ENCODE measurements around the gene PRIMA1. TPM values are rescaled to one million over a fixed set of nuclear protein-coding genes. Genes with fewer than 3 reads are reported as not detected.

The PRIMA1 gene
- total RNA-seq, 1 donor from 2014 or later, result 1.9 TPM

DNA sequence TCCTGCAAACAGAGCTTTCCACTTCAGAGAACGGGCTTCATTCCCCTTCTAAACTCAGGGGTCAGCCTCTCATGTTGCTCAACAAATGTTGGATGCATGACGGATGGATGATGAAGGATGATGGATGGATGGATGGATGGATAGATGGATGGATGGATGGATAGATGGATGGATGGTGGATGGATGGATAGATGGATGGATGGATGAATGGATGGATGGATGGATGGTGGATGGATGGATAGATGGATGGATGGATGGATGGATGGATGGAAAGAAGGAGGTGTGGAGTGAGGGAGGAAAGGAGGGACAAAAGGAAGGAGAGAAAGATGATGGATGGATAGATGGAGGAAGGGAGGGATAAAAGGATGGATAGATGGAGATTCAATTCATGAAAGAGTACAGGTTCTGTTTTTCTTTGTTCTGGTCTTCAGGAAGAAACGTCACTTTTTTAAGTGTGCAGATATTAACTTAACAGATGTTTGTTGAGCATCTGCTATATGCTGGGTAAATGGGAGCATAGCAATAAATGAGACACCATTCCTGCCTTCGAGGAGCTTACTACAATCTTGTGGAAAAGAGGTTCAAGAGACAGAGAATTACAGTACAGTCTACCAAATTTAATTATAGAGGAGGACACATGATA is 41.7 kb upstream of the PRIMA1 start:
- no peaks in the 10 kb centered on the region for H3K36me3 ChIP-seq
- no peaks in the 10 kb centered on the region for H3K9me3 ChIP-seq
- H3K4me1 ChIP-seq, result no peaks in the 10 kb centered on the region
- DNase-seq, result no peak
- TF ChIP-seq, protein P1, sequence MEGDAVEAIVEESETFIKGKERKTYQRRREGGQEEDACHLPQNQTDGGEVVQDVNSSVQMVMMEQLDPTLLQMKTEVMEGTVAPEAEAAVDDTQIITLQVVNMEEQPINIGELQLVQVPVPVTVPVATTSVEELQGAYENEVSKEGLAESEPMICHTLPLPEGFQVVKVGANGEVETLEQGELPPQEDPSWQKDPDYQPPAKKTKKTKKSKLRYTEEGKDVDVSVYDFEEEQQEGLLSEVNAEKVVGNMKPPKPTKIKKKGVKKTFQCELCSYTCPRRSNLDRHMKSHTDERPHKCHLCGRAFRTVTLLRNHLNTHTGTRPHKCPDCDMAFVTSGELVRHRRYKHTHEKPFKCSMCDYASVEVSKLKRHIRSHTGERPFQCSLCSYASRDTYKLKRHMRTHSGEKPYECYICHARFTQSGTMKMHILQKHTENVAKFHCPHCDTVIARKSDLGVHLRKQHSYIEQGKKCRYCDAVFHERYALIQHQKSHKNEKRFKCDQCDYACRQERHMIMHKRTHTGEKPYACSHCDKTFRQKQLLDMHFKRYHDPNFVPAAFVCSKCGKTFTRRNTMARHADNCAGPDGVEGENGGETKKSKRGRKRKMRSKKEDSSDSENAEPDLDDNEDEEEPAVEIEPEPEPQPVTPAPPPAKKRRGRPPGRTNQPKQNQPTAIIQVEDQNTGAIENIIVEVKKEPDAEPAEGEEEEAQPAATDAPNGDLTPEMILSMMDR (IDR thresholded peaks at IDR 0.05), result no peak
- no peak overlapping the region for H3K4me3 ChIP-seq
- H3K27ac ChIP-seq, result no peak overlapping the region
- intact Hi-C loops (cut with DNase I), result no loop called here
- peaks cover 5% of the 10 kb centered on the region for H3K27me3 ChIP-seq
- ATAC-seq, result no peak

DNA sequence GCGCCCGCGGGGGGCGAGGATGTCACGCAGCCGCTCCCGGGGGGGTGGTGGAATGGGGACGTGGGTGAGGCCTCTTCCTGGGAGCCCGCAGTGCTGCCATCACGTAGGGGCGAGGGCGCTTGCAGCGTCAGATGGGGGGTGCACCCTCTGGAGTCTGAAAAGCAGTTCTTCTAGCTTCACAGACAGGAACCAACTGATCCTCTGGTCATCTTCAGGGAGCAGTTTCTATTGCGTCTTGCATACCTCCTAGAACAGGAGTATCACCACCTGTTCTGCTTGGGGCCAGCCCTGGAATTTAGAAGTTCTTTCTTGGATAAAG is 36.9 kb upstream of the PRIMA1 start:
- DNase-seq (no peak), ATAC-seq (no peak)
- Histone ChIP-seq H3K27ac (no peak overlapping the region), H3K27me3 (peaks cover 19% of the 10 kb centered on the region), H3K36me3 (no peaks in the 10 kb centered on the region), H3K9me3 (no peaks in the 10 kb centered on the region), H3K4me1 (no peaks in the 10 kb centered on the region), H3K4me3 (no peak overlapping the region)
- TF ChIP-seq, protein P1 (IDR thresholded peaks at IDR 0.05), result no peak
- intact Hi-C loops (cut with DNase I), result no loop called here

DNA sequence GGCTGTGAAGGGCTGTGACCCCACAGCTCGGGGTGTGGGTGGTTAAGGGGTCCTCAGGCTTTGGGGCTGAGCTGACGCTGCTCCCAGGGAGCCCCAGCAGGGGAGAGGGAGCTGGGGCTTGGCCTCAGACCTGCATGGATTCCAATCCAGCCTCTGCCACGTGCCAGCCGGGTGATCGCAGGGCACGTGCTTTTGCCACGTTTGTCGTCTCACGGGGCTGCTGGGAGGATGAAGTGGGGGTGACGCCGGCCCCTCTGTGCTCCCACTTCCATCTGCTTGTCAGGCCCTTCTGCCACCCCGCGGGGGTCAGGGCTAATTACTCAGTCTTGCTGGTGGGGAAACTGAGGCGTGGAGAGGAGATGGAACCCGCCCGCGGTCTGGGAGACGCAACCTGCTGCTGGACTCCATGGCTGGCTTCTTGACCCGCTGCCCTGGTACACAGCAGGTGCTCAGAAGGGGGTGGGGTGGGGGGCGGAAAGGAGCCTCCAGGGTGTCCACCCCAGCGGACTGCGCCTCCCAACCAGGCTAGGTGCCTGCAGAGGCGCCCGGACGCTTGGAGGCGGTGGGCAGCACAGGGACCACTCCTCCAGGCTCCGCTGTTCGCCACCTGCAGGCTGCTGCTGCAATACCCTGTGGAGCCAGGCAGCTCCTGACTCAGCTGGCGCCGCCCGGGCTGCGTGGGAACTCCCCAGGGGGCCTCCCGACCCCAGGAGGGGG is 36.4 kb upstream of the PRIMA1 start:
- Histone ChIP-seq H3K4me3 (no peak overlapping the region), H3K27me3 (peaks cover 19% of the 10 kb centered on the region), H3K4me1 (no peaks in the 10 kb centered on the region), H3K36me3 (no peaks in the 10 kb centered on the region), H3K9me3 (no peaks in the 10 kb centered on the region), H3K27ac (no peak overlapping the region)
- intact Hi-C loops (cut with DNase I), result no loop called here
- no peak for ATAC-seq
- DNase-seq, result no peak
- TF ChIP-seq, protein P1 (IDR thresholded peaks at IDR 0.05), result no peak

DNA sequence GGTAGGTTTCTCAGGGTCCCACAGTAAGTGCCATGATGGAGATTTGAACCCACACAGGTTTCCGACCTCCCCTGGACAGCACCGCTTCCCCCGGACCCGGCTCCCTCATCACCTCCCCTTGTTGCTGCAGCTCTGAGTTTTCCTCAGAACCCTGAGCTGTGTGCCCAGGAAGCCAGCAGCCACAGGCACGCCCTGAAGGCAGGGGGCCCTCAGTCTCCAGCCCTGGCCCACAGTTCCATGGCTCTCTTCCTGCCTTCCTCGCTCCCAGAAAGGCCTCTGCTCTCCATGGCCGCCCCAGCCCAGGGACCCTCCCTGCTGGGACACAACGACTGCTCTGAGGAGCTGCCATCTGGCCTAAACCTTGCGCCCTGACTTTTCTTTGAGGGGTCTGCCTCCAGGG is 35.8 kb upstream of the PRIMA1 start:
- intact Hi-C loops (cut with DNase I), result no loop called here
- no peak for DNase-seq
- TF ChIP-seq, protein P1 (IDR thresholded peaks at IDR 0.05), result no peak
- Histone ChIP-seq H3K36me3 (no peaks in the 10 kb centered on the region), H3K4me3 (no peak overlapping the region), H3K27ac (no peak overlapping the region), H3K9me3 (no peaks in the 10 kb centered on the region), H3K27me3 (peaks cover 19% of the 10 kb centered on the region), H3K4me1 (no peaks in the 10 kb centered on the region)
- no peak for ATAC-seq

DNA sequence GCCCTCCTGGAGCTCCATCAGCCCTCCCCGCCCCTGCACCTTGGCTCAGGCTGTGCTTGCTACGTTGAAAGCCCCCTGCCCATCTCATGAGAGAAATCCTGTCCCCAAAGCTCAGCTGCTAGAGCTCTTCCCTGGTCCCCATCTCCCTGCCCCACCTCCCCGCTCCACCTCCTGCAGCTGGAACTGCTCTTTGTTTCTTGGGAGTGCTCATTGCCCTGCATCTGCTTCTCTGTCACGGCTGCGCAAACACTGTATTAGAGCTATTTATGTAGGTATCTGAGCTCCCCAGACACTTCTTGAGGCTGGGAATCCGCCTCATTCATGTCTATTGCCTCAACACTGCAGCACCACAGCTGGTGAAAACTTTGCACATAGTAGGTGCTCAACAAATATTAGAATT is 32.8 kb upstream of the PRIMA1 start:
- ATAC-seq (no peak), DNase-seq (no peak)
- Histone ChIP-seq H3K4me3 (no peak overlapping the region), H3K27ac (no peak overlapping the region), H3K4me1 (no peaks in the 10 kb centered on the region), H3K27me3 (peaks cover 19% of the 10 kb centered on the region), H3K9me3 (no peaks in the 10 kb centered on the region), H3K36me3 (no peaks in the 10 kb centered on the region)
- intact Hi-C loops (cut with DNase I), result no loop called here
- TF ChIP-seq, protein P1 (IDR thresholded peaks at IDR 0.05), result no peak
